ENCODE results near the gene NOXA1.

DNA sequence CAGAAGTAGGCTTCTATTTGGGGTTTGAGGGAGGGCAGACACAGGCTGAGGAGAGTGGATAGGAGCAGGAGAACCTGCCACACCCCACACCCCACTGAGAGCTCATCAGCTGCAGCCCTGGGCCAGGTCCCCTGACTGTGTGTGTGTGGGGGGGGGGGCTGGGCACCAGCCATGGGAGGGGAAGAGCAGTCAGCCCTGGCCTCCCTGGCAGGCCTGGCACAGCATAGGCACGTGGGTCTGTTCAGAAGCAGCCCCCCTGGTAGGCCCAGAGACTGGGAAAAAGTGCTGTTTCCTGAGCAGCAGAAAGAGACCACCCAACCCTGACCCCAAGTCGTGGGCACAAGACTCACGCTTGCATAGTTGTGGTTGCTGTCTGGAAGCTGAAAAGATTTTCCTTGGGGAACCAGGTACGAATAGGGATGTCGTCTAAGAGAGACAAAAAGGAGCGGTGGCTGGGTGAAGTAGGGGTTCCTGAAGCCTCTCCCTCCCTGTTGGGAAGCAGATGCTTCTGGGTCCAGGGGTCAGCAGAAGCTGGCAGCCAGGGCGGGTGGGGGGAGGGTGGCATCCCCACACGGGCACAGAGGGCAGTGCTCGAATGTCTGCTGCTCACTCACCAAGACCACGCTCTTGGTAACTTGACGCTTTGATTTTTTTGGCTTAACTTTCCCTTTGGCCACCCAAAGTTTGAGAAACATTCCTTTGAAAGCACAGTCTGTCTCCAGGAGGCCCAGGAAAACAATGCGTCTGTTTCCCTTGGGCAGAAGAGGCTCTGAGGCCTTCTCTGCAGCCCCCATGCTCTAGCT lies 33.1 kb downstream of the NOXA1 start:
- no peak for TF ChIP-seq POLR2AphosphoS5 (IDR thresholded peaks at IDR 0.05)
- TF ChIP-seq CTCF (IDR thresholded peaks at IDR 0.05): no peak
